IPS DF 6.9 (cell line): ENCODE measurements around the gene PGM2.

Experiments
- DNase-seq: peaks from one replicate; pipeline ENCODE4 v3.0.0-alpha.2; 2013; ENCODE audit warnings: low read depth, low spot score
- H3K27ac ChIP-seq: one replicate; pipeline ENCODE4 v1.5.1; 2013; ENCODE audit warnings: low read length, control low read depth
- H3K27me3 ChIP-seq: 2 replicates; pipeline ENCODE4 v1.6.1; 2013; ENCODE audit warnings: mild to moderate bottlenecking, low read length; ENCODE audit not compliant: control insufficient read depth, insufficient read depth
- H3K36me3 ChIP-seq: 2 replicates; pipeline ENCODE4 v1.6.1; 2013; ENCODE audit warnings: low read length; ENCODE audit not compliant: control insufficient read depth, insufficient read depth
- H3K4me1 ChIP-seq: 2 replicates; pipeline ENCODE4 v1.6.1; 2013; ENCODE audit warnings: low read length; ENCODE audit not compliant: control insufficient read depth, insufficient read depth
- H3K4me3 ChIP-seq: 2 replicates; pipeline ENCODE4 v1.5.1; 2013; ENCODE audit warnings: mild to moderate bottlenecking, low read length
- H3K9me3 ChIP-seq: 2 replicates; pipeline ENCODE4 v1.6.1; 2013; ENCODE audit warnings: low read length, inconsistent platforms; ENCODE audit not compliant: control insufficient read depth, insufficient read depth
- WGBS: extraction: QIAGEN DNeasy Blood & Tissue Kit; methylation state at CpG from one replicate; pipeline ENCODE4 v1.1.7; 2013; ENCODE audit warnings: mixed read lengths, missing lambda C conversion rate; ENCODE audit not compliant: insufficient read length, insufficient coverage; 5-methylcytosine and 5-hydroxymethylcytosine counted together

PGM2 gene

DNA sequence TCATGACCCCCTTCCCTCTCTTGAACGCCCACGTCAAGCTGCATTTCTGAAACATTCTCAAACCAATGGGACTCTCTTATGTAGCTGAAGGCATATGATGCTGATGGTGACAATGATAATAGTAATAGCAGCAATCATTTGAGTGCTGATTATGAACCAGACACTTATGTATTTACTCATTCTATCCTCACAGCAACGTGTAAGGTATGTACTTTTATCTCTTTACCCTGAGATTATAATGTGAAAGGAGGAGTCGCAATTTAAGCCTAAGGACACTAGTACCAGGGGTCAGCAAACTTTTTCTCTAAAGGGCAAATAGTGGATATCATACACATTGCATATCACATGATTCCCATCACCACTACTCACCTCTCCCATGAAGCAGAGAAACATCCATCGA is 8.5 kb downstream of the PGM2 start:
- no CpG with 5 or more reads among the region's 5 CpGs for WGBS
- no peaks in the 10 kb centered on the region for H3K27me3 ChIP-seq
- H3K4me1 ChIP-seq, result no peaks in the 10 kb centered on the region
- no peaks in the 10 kb centered on the region for H3K36me3 ChIP-seq
- H3K4me3 ChIP-seq, result no peak overlapping the region
- no peaks in the 10 kb centered on the region for H3K9me3 ChIP-seq
- H3K27ac ChIP-seq, result no peak overlapping the region
- no peak for DNase-seq

DNA sequence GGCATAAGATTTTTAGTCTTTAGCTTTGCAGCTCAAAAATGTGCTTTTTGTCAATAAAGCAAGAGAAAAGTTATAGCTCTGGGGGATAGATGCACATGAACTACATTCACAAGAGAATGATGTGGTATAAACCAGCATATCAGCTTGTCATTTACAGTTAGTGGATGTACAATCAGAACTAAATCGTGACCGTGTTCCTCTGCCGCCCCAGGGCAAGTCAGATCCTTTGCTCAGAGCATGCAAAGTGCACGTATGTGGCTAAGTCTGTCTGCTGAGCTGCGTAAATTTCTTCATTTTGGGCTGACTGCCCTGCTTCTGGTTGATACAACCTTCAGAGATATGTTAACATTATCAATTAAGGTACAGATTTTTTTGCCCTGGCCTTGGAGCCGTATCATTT is 9.3 kb downstream of the PGM2 start:
- Histone ChIP-seq H3K4me3 (no peak overlapping the region), H3K9me3 (no peaks in the 10 kb centered on the region), H3K36me3 (no peaks in the 10 kb centered on the region), H3K4me1 (no peaks in the 10 kb centered on the region), H3K27me3 (no peaks in the 10 kb centered on the region), H3K27ac (no peak overlapping the region)
- no CpG with 5 or more reads among the region's 6 CpGs for WGBS
- DNase-seq, result no peak

DNA sequence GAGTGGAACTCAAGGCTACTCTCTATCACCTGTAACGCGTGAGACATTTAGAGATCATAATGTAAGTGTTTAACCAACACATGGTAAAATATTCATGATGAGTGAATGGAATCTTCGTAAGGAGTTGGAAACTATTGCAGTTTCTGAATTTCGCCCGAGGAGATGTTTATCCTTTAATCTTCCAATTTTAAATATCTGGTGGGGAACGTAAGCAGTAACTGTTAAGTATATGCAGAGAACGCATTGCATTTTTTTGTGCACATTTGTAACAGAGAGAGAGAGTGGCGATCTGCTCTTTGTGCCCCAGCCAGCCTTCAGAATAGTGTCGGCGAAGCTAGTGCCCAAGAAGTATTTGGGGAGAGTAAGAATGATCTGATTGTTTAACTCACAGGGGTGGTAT is 9.8 kb downstream of the PGM2 start:
- H3K4me3 ChIP-seq, result no peak overlapping the region
- H3K4me1 ChIP-seq, result no peaks in the 10 kb centered on the region
- no peaks in the 10 kb centered on the region for H3K9me3 ChIP-seq
- H3K36me3 ChIP-seq, result no peaks in the 10 kb centered on the region
- no peaks in the 10 kb centered on the region for H3K27me3 ChIP-seq
- H3K27ac ChIP-seq, result no peak overlapping the region
- DNase-seq, result no peak
- no CpG with 5 or more reads among the region's 10 CpGs for WGBS

DNA sequence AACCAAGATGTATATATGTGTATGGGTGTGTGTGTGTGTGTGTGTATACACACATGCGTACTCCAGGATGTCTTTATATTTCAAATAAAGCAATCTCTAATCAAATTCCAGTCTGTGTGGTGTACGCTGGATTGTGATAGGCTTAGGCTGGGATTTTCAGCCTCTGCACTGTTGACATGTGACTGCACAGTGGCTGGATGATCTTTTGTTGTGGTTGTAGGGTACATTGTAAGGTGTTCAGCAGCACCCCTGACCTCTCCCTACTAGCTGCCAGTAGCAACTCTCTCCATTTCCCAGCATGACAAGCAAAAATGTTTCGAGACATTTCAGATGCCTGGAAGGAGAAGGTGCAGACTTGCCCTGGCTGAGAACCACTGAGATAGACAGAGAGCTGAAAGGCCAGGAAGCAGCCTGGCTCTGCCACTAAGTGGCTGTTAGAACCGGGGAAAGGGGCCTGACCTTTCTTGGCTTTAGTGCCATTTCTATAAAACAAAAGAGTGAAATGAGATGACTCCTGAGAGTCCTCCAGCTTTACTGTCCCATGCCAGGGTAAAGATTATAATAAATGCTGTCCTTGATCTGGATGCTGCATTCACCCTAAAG is 10.5 kb downstream of the PGM2 start:
- Histone ChIP-seq H3K4me1 (no peaks in the 10 kb centered on the region), H3K27ac (no peak overlapping the region), H3K9me3 (no peaks in the 10 kb centered on the region), H3K36me3 (no peaks in the 10 kb centered on the region), H3K4me3 (no peak overlapping the region), H3K27me3 (no peaks in the 10 kb centered on the region)
- DNase-seq, result no peak
- no CpG with 5 or more reads among the region's 4 CpGs for WGBS

DNA sequence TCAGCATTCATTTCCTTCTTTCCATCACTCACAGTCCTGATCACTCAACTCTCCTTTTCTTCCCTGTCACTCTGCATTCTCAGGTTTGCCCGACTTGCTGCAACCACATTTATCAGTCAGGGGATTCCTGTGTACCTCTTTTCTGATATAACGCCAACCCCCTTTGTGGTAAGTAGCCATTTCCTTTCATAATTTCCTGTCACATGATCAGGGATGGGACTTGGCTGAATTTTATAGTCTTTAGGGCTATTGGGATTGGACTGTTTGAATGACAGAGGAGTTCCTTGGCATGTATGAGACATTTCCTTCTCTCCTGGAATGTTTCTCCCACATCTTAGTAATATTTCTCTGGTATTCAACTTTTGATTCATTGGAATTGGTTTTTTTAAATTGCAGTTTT is 11.0 kb downstream of the PGM2 start:
- no peak overlapping the region for H3K27ac ChIP-seq
- H3K9me3 ChIP-seq, result no peaks in the 10 kb centered on the region
- DNase-seq, result no peak
- no peak overlapping the region for H3K4me3 ChIP-seq
- H3K27me3 ChIP-seq, result no peaks in the 10 kb centered on the region
- H3K36me3 ChIP-seq, result no peaks in the 10 kb centered on the region
- no peaks in the 10 kb centered on the region for H3K4me1 ChIP-seq
- no CpG with 5 or more reads among the region's 2 CpGs for WGBS

DNA sequence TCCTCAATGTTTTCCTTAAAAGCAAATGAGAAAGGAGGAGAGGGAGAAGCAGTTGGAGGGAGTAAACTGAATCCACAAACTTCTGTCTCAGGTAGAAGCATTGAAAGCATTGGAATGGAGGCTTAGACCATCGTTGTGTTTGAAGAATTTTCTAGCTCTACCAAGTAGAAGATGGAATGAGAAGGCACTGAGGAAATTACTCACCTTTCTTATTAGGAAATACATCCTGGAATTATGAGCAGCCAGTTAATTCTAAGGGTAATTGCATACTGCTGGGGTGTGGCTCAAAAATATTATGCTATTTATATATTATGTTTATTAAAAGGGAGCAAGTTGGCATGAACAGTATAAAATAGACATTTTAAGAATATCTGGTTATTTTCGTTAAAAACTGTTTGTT is 12.9 kb downstream of the PGM2 start:
- H3K27ac ChIP-seq, result no peak overlapping the region
- no peaks in the 10 kb centered on the region for H3K4me1 ChIP-seq
- no peak for DNase-seq
- H3K9me3 ChIP-seq, result no peaks in the 10 kb centered on the region
- H3K27me3 ChIP-seq, result no peaks in the 10 kb centered on the region
- WGBS, result no CpG with 5 or more reads among the region's 2 CpGs
- H3K36me3 ChIP-seq, result no peaks in the 10 kb centered on the region
- no peak overlapping the region for H3K4me3 ChIP-seq

DNA sequence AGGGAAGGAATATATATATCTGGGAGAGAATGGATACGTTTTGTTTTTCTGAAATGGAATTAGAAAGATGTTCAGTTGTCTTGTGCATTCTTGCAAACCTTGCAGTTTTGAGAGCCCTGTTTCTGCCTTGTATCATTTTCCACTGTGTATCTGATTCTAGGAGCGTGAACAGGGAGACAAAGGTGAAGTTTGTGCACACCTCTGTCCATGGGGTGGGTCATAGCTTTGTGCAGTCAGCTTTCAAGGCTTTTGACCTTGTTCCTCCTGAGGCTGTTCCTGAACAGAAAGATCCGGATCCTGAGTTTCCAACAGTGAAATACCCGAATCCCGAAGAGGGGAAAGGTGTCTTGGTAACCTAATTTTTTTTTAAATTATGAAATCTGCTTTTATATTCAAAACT is 17.7 kb downstream of the PGM2 start:
- H3K4me1 ChIP-seq, result no peaks in the 10 kb centered on the region
- no peaks in the 10 kb centered on the region for H3K9me3 ChIP-seq
- no peak overlapping the region for H3K4me3 ChIP-seq
- 100% methylated on average over 1 of the region's 5 CpGs for WGBS
- H3K27ac ChIP-seq, result no peak overlapping the region
- peaks cover 6% of the 10 kb centered on the region; the same call in 1 of the 2 replicates for H3K36me3 ChIP-seq
- DNase-seq, result no peak
- no peaks in the 10 kb centered on the region for H3K27me3 ChIP-seq

DNA sequence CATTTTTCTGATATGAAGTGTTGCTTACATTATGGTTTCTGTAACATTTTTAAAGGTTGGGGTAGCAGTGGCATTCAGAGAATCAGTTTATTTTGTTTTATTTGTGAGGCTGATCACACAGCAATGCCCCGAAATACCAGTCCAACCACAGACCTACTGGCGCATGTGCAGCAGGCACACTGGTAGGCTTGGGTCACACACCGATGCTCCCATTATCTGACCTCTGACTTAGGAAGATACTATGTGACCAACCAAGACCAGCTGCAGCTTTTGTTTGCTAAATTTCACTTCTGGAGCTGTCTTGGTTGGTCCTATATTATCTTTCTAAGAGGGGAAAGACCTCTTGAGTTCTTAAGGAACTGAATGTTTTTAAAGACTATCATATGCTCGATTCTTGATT is 18.7 kb downstream of the PGM2 start:
- H3K9me3 ChIP-seq, result no peaks in the 10 kb centered on the region
- DNase-seq, result no peak
- WGBS, result no CpG with 5 or more reads among the region's 4 CpGs

DNA sequence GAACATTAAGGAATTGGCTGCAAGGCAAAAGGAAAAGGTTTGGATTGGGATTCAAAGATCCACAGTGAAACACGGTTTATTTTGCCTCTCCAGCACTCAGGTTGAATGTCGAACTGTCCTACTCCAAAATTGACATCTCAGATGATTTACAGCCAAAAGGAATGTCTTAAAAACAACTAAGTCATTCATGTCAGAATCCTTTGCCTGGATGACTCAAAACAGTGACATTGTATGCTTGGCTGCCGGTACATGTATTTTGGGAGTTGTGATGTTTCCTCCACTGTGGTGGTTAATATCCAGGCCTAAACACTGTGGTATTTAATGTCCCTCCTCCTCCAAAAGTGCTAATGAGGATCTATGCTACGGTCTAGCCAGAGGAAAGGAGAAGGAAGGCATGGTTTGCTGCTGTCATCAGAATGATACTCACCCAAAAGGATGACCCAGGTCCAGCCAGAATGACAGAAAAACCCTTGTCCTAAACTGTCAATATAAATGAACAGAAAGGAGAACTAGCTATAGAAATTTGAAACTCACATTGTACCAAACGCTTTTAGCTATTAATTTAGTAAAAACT is 20.9 kb downstream of the PGM2 start:
- no peak for DNase-seq
- WGBS, result no CpG with 5 or more reads among the region's 5 CpGs

More for the DNA sequence above, 18.7 kb downstream of the PGM2 start:
- peaks cover 6% of the 10 kb centered on the region; the same call in 1 of the 2 replicates for H3K36me3 ChIP-seq
- H3K27ac ChIP-seq, result no peak overlapping the region
- no peaks in the 10 kb centered on the region for H3K4me1 ChIP-seq
- H3K4me3 ChIP-seq, result no peak overlapping the region
- H3K27me3 ChIP-seq, result no peaks in the 10 kb centered on the region

DNA sequence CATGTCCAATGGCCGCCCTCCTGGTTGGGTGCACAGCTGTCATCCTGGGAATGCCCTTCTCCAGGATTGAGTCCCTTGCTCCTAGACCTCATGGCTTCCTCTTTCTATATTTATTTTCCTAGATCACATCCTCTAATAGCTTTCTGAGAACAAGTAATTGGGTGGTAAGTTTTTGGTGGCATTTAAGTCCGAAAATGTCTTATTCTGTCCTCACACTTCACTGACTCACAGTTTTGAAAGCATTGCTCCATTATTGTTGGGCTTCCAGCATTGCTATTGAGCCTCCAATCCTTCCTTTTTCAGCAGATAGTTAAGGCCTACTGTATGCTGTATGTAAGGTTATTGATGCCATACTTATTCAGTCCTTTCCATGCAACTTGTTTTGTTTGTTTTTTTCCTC is 25.9 kb downstream of the PGM2 start:
- WGBS, result no CpG with 5 or more reads among the region's 2 CpGs
- H3K4me3 ChIP-seq, result no peak overlapping the region
- no peaks in the 10 kb centered on the region for H3K27me3 ChIP-seq
- no peaks in the 10 kb centered on the region for H3K4me1 ChIP-seq
- H3K9me3 ChIP-seq, result no peaks in the 10 kb centered on the region
- peaks cover 4% of the 10 kb centered on the region; the same call in 1 of the 2 replicates for H3K36me3 ChIP-seq
- no peak for DNase-seq
- H3K27ac ChIP-seq, result no peak overlapping the region

More for the DNA sequence above, 20.9 kb downstream of the PGM2 start:
- Histone ChIP-seq H3K36me3 (peaks cover 6% of the 10 kb centered on the region; the same call in 1 of the 2 replicates), H3K4me3 (no peak overlapping the region), H3K27ac (no peak overlapping the region), H3K27me3 (no peaks in the 10 kb centered on the region), H3K9me3 (no peaks in the 10 kb centered on the region), H3K4me1 (no peaks in the 10 kb centered on the region)

DNA sequence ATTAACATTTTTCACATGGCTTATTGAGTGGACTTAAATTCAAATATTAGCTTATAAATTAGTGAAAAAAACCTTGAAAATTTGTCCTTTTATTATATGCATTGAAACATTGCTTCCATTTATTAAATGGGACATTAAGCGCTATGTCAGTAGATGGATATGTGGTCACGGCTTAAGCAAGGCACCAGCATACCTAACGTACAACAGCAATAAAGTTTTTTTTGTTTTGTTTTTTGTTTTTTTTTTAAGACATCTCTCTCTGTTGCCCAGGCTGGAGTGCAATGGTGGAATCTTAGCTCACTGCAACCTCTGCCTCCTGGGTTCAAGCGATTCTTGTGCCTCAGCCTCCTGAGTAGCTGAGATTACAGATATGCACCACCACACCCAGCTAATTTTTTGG is 31.6 kb downstream of the PGM2 start:
- Histone ChIP-seq H3K9me3 (no peaks in the 10 kb centered on the region), H3K36me3 (peaks cover 2% of the 10 kb centered on the region; the same call in 1 of the 2 replicates), H3K4me1 (no peaks in the 10 kb centered on the region), H3K27me3 (no peaks in the 10 kb centered on the region), H3K4me3 (no peak overlapping the region), H3K27ac (no peak overlapping the region)
- no peak for DNase-seq
- WGBS, result no CpG with 5 or more reads among the region's 4 CpGs
